GM23338 (cell line): ENCODE results near the gene CDK17. TPM values are rescaled to one million over a fixed set of nuclear protein-coding genes. Genes with fewer than 3 reads are reported as not detected.

Experiments used
- ATAC-seq: fragments of 200-7000 bp; cut with Tn5 transposase; 3 replicates; pipeline ENCODE4 v1.9.1; 2020
- DNase-seq: peaks from one replicate; pipeline ENCODE4 v3.0.0-alpha.2; 2015; ENCODE audit warnings: low spot score
- H2AFZ ChIP-seq: fragments of 200-600 bp; sonication (generic); 2 replicates; pipeline ENCODE4 v1.8.0; 2016; ENCODE audit warnings: antibody characterized with exemption, mild to moderate bottlenecking, moderate library complexity
- H3F3A ChIP-seq: fragments of 200-600 bp; sonication (generic); replicated peaks from 2 replicates; pipeline ENCODE4 v1.8.0; 2017; ENCODE audit warnings: antibody characterized with exemption, mixed run types, low read depth
- H3K27ac ChIP-seq: fragments of 200-600 bp; sonication (generic); 2 replicates; pipeline ENCODE4 v1.6.1; 2016; ENCODE audit warnings: low read depth
- H3K27me3 ChIP-seq: fragments of 200-600 bp; sonication (generic); 2 replicates; pipeline ENCODE4 v1.8.0; 2016; ENCODE audit warnings: mild to moderate bottlenecking, mixed run types, moderate library complexity; ENCODE audit not compliant: insufficient read depth
- H3K36me3 ChIP-seq: fragments of 200-600 bp; sonication (generic); 2 replicates; pipeline ENCODE4 v1.8.0; 2016; ENCODE audit warnings: mild to moderate bottlenecking; ENCODE audit not compliant: insufficient read depth
- H3K4me1 ChIP-seq: fragments of 200-600 bp; sonication (generic); 2 replicates; pipeline ENCODE4 v1.8.0; 2016; ENCODE audit warnings: mild to moderate bottlenecking, moderate library complexity; ENCODE audit not compliant: insufficient read depth
- H3K4me2 ChIP-seq: fragments of 200-600 bp; sonication (generic); 2 replicates; pipeline ENCODE4 v1.7.1; 2017; ENCODE audit warnings: mixed run types
- H3K4me3 ChIP-seq: fragments of 200-600 bp; sonication (generic); 2 replicates; pipeline ENCODE4 v1.6.1; 2016; ENCODE audit warnings: mixed run types
- H3K79me2 ChIP-seq: fragments of 200-600 bp; sonication (generic); replicated peaks from 2 replicates; pipeline ENCODE4 v1.8.0; 2017; ENCODE audit warnings: mild to moderate bottlenecking; ENCODE audit not compliant: insufficient read depth
- H3K9me2 ChIP-seq: fragments of 200-600 bp; sonication (generic); 2 replicates; pipeline ENCODE4 v1.8.0; 2017; ENCODE audit not compliant: insufficient read depth
- H4K20me1 ChIP-seq: fragments of 200-600 bp; sonication (generic); replicated peaks from 2 replicates; pipeline ENCODE4 v1.8.0; 2017; ENCODE audit warnings: mild to moderate bottlenecking; ENCODE audit not compliant: insufficient read depth
- H3K27ac Mint-ChIP-seq: 2 replicates; pipeline ENCODE4 v1.8.0; 2020; ENCODE audit warnings: inconsistent platforms, mild to moderate bottlenecking, moderate library complexity, mixed read lengths
- H3K27me3 Mint-ChIP-seq: 3 replicates; pipeline ENCODE4 v1.8.0; 2022; ENCODE audit warnings: low read depth, mild to moderate bottlenecking, moderate library complexity, mixed read lengths, inconsistent platforms; ENCODE audit not compliant: insufficient read depth, poor library complexity
- H3K36me3 Mint-ChIP-seq: 3 replicates; pipeline ENCODE4 v1.8.0; 2021; ENCODE audit warnings: low read depth, mild to moderate bottlenecking, inconsistent platforms, moderate library complexity, mixed read lengths
- H3K4me1 Mint-ChIP-seq: 3 replicates; pipeline ENCODE4 v1.8.0; 2020; ENCODE audit warnings: mild to moderate bottlenecking, inconsistent platforms, mixed read lengths
- H3K4me3 Mint-ChIP-seq: 3 replicates; pipeline ENCODE4 v1.8.0; 2021; ENCODE audit warnings: moderate library complexity, mild to moderate bottlenecking, inconsistent platforms, mixed read lengths
- H3K9me3 Mint-ChIP-seq: 3 replicates; pipeline ENCODE4 v1.8.0; 2020; ENCODE audit warnings: moderate library complexity, mild to moderate bottlenecking, inconsistent platforms, mixed read lengths
- CREB1 ChIP-seq: fragments of 250-450 bp; sonication (Bioruptor Pico); IDR thresholded peaks from 2 replicates; pipeline ENCODE4 v1.5.0; 2020; ENCODE audit warnings: low read depth, mild to moderate bottlenecking, moderate library complexity
- CTCF ChIP-seq, 2 experiments: fragments of 200-600 bp in 1 of 2; sonication (generic) in 1 of 2; conservative IDR thresholded peaks; 2 replicates each; pipeline versions ENCODE4 v1.5.1 to v1.6.1; 2016 to 2017; ENCODE audit warnings: antibody characterized with exemption in 2 of 2, low read depth in 2 of 2, mild to moderate bottlenecking in 2 of 2, moderate library complexity in 1 of 2
- EZH2 ChIP-seq: fragments of 200-600 bp; sonication (generic); IDR thresholded peaks from one replicate; pipeline ENCODE4 v1.8.0; 2017; ENCODE audit warnings: antibody characterized with exemption, mild to moderate bottlenecking, low read depth; ENCODE audit not compliant: unreplicated experiment
- EZH2phosphoT487 ChIP-seq: fragments of 200-600 bp; sonication (generic); IDR thresholded peaks from one replicate; pipeline ENCODE4 v1.8.1; 2018; ENCODE audit warnings: antibody characterized with exemption; ENCODE audit not compliant: unreplicated experiment
- JUNB ChIP-seq: IDR thresholded peaks from one replicate; pipeline ENCODE4 v1.6.1; 2016; ENCODE audit warnings: antibody characterized with exemption; ENCODE audit not compliant: unreplicated experiment
- NANOG ChIP-seq: IDR thresholded peaks from 2 replicates; pipeline ENCODE4 v1.6.1; 2016; ENCODE audit warnings: antibody characterized with exemption, borderline replicate concordance
- POLR2AphosphoS5 ChIP-seq: IDR thresholded peaks from 2 replicates; pipeline ENCODE4 v1.6.1; 2016; ENCODE audit warnings: antibody characterized with exemption, low read depth
- STAT1 ChIP-seq: IDR thresholded peaks from one replicate; pipeline ENCODE4 v1.6.1; 2016; ENCODE audit warnings: antibody characterized with exemption; ENCODE audit not compliant: unreplicated experiment
- ZNF114 ChIP-seq: fragments of 250-450 bp; sonication (Bioruptor Pico); IDR thresholded peaks from 2 replicates; pipeline ENCODE4 v1.5.0; 2020; ENCODE audit warnings: mild to moderate bottlenecking, moderate library complexity
- ZNF331 ChIP-seq: fragments of 250-450 bp; sonication (Bioruptor Pico); IDR thresholded peaks from 2 replicates; pipeline ENCODE4 v1.5.0; 2020; ENCODE audit warnings: low read depth, mild to moderate bottlenecking, moderate library complexity
- polyA plus RNA-seq: library from polyadenylated mRNA; unstranded; fragments of >200 nt; fragmentation: Nextera tagmentation; extraction: Ambion mirVana; gene quantifications from 2 replicates; pipeline ENCODE4 v1.2.1, GENCODE V29; 2016
- total RNA-seq: library from RNA; depleted of rRNA; stranded (reverse); fragments of >200 nt; shearing (Covaris generic); gene quantifications from 2 replicates; pipeline ENCODE4 v1.2.3, GENCODE V29; 2014
- TF ChIP-seq, protein P1 (sequence below): fragments of 250-450 bp; sonication (Bioruptor Pico); IDR thresholded peaks from 2 replicates; pipeline ENCODE4 v1.5.0; 2020; ENCODE audit warnings: mild to moderate bottlenecking, moderate library complexity
- TF ChIP-seq, protein P2 (sequence below): IDR thresholded peaks from one replicate; pipeline ENCODE4 v1.6.1; 2018; ENCODE audit warnings: antibody characterized with exemption; ENCODE audit not compliant: unreplicated experiment
- TF ChIP-seq, protein P3 (sequence below): IDR thresholded peaks from 2 replicates; pipeline ENCODE4 v1.6.1; 2016; ENCODE audit warnings: antibody characterized with exemption

CDK17 gene
- total and polyA plus RNA-seq, 2 experiments from 2014 or later, result 7.6 to 34.2 TPM

DNA sequence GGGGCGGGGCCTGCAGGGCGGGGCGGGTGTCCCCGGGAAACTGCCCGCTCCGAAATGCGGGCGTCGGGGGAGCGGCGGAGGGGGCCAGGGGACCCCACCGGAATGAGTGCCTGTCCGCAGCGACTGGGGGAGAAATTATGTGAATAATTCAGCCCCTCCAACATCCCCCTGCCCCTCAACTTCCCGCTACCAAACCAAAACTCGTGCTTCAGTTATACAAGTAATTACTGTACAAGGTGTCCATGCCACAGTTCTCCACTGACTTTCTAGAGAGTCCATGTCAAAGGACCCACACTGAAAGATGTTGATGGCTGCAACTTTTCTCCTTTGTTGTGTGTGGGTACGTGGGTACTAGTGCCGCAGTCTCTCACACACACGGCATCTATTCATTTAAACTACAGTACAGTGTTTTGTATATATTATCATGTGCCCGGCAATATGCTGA lies 414 bp upstream of the CDK17 start:
- peaks cover 51% of the 10 kb centered on the region for H3K4me1 ChIP-seq
- H3K4me3 ChIP-seq, result peak overlapping the region; percentile 74
- Mint-ChIP-seq H3K4me3 (peak overlapping the region; percentile 81), H3K27me3 (peaks cover 8% of the 10 kb centered on the region), H3K27ac (no peak overlapping the region), H3K36me3 (no peaks in the 10 kb centered on the region), H3K9me3 (no peaks in the 10 kb centered on the region), H3K4me1 (peaks cover 48% of the 10 kb centered on the region)
- peak overlapping the region; percentile 18 for H2AFZ ChIP-seq
- DNase-seq (no peak), ATAC-seq (no peak)
- peaks cover 5% of the 10 kb centered on the region; the same call in 1 of the 2 replicates for H4K20me1 ChIP-seq
- peaks cover 8% of the 10 kb centered on the region; the same call in 1 of the 2 replicates for H3F3A ChIP-seq
- no peaks in the 10 kb centered on the region for H3K9me2 ChIP-seq
- H3K36me3 ChIP-seq, result no peaks in the 10 kb centered on the region
- H3K27ac ChIP-seq, result no peak overlapping the region
- peaks cover 33% of the 10 kb centered on the region for H3K79me2 ChIP-seq
- peaks cover 10% of the 10 kb centered on the region; the same call in 1 of the 2 replicates for H3K27me3 ChIP-seq
- peak overlapping the region; percentile 89 for H3K4me2 ChIP-seq
- TF ChIP-seq CREB1 (CRISPR knock-in tag) (no peak), JUNB (no peak), POLR2AphosphoS5 (no peak), CTCF (conservative IDR thresholded peaks at IDR 0.05; ENCODE audit: low read depth in 2 of 2) (no peak), ZNF114 (CRISPR knock-in tag) (no peak), STAT1 (no peak), EZH2 (no peak), NANOG (no peak), EZH2phosphoT487 (no peak), ZNF331 (no peak)
- TF ChIP-seq, protein P1, sequence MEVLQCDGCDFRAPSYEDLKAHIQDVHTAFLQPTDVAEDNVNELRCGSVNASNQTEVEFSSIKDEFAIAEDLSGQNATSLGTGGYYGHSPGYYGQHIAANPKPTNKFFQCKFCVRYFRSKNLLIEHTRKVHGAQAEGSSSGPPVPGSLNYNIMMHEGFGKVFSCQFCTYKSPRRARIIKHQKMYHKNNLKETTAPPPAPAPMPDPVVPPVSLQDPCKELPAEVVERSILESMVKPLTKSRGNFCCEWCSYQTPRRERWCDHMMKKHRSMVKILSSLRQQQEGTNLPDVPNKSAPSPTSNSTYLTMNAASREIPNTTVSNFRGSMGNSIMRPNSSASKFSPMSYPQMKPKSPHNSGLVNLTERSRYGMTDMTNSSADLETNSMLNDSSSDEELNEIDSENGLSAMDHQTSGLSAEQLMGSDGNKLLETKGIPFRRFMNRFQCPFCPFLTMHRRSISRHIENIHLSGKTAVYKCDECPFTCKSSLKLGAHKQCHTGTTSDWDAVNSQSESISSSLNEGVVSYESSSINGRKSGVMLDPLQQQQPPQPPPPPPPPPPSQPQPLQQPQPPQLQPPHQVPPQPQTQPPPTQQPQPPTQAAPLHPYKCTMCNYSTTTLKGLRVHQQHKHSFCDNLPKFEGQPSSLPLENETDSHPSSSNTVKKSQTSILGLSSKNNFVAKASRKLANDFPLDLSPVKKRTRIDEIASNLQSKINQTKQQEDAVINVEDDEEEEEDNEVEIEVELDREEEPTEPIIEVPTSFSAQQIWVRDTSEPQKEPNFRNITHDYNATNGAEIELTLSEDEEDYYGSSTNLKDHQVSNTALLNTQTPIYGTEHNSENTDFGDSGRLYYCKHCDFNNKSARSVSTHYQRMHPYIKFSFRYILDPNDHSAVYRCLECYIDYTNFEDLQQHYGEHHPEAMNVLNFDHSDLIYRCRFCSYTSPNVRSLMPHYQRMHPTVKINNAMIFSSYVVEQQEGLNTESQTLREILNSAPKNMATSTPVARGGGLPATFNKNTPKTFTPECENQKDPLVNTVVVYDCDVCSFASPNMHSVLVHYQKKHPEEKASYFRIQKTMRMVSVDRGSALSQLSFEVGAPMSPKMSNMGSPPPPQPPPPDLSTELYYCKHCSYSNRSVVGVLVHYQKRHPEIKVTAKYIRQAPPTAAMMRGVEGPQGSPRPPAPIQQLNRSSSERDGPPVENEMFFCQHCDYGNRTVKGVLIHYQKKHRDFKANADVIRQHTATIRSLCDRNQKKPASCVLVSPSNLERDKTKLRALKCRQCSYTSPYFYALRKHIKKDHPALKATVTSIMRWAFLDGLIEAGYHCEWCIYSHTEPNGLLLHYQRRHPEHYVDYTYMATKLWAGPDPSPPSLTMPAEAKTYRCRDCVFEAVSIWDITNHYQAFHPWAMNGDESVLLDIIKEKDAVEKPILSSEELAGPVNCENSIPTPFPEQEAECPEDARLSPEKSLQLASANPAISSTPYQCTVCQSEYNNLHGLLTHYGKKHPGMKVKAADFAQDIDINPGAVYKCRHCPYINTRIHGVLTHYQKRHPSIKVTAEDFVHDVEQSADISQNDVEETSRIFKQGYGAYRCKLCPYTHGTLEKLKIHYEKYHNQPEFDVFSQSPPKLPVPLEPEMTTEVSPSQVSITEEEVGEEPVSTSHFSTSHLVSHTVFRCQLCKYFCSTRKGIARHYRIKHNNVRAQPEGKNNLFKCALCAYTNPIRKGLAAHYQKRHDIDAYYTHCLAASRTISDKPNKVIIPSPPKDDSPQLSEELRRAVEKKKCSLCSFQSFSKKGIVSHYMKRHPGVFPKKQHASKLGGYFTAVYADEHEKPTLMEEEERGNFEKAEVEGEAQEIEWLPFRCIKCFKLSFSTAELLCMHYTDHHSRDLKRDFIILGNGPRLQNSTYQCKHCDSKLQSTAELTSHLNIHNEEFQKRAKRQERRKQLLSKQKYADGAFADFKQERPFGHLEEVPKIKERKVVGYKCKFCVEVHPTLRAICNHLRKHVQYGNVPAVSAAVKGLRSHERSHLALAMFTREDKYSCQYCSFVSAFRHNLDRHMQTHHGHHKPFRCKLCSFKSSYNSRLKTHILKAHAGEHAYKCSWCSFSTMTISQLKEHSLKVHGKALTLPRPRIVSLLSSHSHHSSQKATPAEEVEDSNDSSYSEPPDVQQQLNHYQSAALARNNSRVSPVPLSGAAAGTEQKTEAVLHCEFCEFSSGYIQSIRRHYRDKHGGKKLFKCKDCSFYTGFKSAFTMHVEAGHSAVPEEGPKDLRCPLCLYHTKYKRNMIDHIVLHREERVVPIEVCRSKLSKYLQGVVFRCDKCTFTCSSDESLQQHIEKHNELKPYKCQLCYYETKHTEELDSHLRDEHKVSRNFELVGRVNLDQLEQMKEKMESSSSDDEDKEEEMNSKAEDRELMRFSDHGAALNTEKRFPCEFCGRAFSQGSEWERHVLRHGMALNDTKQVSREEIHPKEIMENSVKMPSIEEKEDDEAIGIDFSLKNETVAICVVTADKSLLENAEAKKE (CRISPR knock-in tag), result no peak
- TF ChIP-seq, protein P2, sequence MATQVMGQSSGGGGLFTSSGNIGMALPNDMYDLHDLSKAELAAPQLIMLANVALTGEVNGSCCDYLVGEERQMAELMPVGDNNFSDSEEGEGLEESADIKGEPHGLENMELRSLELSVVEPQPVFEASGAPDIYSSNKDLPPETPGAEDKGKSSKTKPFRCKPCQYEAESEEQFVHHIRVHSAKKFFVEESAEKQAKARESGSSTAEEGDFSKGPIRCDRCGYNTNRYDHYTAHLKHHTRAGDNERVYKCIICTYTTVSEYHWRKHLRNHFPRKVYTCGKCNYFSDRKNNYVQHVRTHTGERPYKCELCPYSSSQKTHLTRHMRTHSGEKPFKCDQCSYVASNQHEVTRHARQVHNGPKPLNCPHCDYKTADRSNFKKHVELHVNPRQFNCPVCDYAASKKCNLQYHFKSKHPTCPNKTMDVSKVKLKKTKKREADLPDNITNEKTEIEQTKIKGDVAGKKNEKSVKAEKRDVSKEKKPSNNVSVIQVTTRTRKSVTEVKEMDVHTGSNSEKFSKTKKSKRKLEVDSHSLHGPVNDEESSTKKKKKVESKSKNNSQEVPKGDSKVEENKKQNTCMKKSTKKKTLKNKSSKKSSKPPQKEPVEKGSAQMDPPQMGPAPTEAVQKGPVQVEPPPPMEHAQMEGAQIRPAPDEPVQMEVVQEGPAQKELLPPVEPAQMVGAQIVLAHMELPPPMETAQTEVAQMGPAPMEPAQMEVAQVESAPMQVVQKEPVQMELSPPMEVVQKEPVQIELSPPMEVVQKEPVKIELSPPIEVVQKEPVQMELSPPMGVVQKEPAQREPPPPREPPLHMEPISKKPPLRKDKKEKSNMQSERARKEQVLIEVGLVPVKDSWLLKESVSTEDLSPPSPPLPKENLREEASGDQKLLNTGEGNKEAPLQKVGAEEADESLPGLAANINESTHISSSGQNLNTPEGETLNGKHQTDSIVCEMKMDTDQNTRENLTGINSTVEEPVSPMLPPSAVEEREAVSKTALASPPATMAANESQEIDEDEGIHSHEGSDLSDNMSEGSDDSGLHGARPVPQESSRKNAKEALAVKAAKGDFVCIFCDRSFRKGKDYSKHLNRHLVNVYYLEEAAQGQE, result no peak
- TF ChIP-seq, protein P3, sequence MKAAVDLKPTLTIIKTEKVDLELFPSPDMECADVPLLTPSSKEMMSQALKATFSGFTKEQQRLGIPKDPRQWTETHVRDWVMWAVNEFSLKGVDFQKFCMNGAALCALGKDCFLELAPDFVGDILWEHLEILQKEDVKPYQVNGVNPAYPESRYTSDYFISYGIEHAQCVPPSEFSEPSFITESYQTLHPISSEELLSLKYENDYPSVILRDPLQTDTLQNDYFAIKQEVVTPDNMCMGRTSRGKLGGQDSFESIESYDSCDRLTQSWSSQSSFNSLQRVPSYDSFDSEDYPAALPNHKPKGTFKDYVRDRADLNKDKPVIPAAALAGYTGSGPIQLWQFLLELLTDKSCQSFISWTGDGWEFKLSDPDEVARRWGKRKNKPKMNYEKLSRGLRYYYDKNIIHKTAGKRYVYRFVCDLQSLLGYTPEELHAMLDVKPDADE, result no peak
